Embryonic facial prominence (tissue), 1 donor: ENCODE results near the gene APOB.

Experiments
- DNase-seq: peaks from one replicate; pipeline ENCODE4 v3.0.0-alpha.2; 2016; ENCODE audit errors: extremely low spot score

APOB gene

GRCh38 chr2:21050164-21050563, 6.3 kb upstream of the APOB start:
- DNase-seq = no peak

- DNase-seq = no peak
Observed at GRCh38 chr2:21047141-21048009, 3.5 kb upstream of the APOB start.

- DNase-seq = no peak
Observed at GRCh38 chr2:21046506-21046905, 2.6 kb upstream of the APOB start.

GRCh38 chr2:21044694-21045371, 960 bp upstream of the APOB start:
- DNase-seq = no peak

- DNase-seq = peak; percentile 24
Observed at GRCh38 chr2:21042958-21043743, 722 bp downstream of the APOB start.

GRCh38 chr2:21042708-21042957, 1.2 kb downstream of the APOB start:
- DNase-seq = no peak

- no peak for DNase-seq
Observed at GRCh38 chr2:21041943-21042707, 1.7 kb downstream of the APOB start.

GRCh38 chr2:21041462-21041861, 2.4 kb downstream of the APOB start:
- DNase-seq = no peak

GRCh38 chr2:21040468-21041377, 3.1 kb downstream of the APOB start:
- DNase-seq = no peak

GRCh38 chr2:21039979-21040467, 3.9 kb downstream of the APOB start:
- no peak for DNase-seq

GRCh38 chr2:21039080-21039556, 4.8 kb downstream of the APOB start:
- DNase-seq = no peak

- no peak for DNase-seq
Observed at GRCh38 chr2:21038403-21039073, 5.3 kb downstream of the APOB start.

GRCh38 chr2:21037671-21038108, 6.2 kb downstream of the APOB start:
- DNase-seq = no peak

GRCh38 chr2:21036708-21037670, 6.9 kb downstream of the APOB start:
- DNase-seq = no peak

- no peak for DNase-seq
Observed at GRCh38 chr2:21035974-21036707, 7.7 kb downstream of the APOB start.

- no peak for DNase-seq
Observed at GRCh38 chr2:21035282-21035973, 8.4 kb downstream of the APOB start.

- DNase-seq = no peak
Observed at GRCh38 chr2:21034972-21035279, 8.9 kb downstream of the APOB start.
